ENCODE measurements around the gene SFT2D1. TPM values are rescaled to one million over a fixed set of nuclear protein-coding genes. Genes with fewer than 3 reads are reported as not detected.
"Not testable (repeated sequence)": the region's sequence is repeated elsewhere in the genome, so short reads cannot be mapped to it uniquely, and the experiment has no call there.

Gene SFT2D1
- total RNA-seq = 19.3 TPM
- long read RNA-seq, transcript SFT2D1-201 (8 exons, 1,079 nt) = major isoform, 37 of 41 reads
- long read RNA-seq, partial matches to known transcripts = 0 of 41 reads
- long read RNA-seq, other reads (novel, unspliced or antisense) = 4 of 41 reads

DNA sequence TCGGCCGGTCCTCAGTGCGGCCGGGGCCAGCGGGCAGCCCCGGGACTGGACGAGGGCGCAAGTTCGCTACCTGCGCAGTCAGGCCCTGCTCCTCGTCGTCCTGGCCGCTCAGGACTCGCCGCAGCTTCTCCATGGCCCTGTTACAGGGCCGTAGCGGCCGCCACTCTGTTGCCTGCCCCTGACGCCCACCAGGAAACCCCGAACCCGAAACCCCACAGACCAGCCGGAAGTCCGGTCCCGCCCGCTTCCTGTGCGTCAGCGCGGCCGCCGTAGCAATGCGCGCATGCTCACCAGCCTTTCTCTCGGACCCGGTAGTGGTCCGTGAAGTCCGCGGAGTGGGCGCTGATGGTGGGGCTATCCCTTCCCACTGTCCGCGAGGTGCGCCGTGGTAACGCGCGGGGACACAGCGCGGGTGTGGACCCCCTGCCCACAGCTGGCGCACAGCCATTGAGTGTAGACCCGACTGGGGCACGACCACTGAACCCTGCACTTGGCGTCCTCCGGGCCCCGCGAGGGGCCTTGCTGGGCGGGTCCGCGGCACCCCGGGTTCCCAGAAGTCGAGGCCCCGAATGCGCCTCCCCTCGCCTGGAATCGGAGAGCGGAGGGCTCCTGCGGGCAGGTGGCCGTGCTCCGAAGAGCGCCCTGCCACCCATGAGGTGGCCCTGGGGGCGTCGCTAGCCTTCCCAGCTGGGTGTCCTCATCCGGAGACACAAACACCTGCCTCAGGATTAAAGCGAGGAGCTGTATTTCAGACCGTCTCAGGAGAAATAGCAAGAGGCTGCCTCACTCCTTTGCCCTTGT, at the start of gene SFT2D1:
Gene SFT2D1, minus strand, starts transcription at position 197 of the 801 bp plus-strand sequence. Its CDS starts 64 bp downstream, at position 133.
- Histone ChIP-seq H3K27ac (replicated peaks) (peak within 1 kb of the TSS; percentile 92), H3K4me3 (peak within 1 kb of the TSS; percentile 88), H3K36me3 (peaks cover under 1% of the 10 kb centered on the region), H3K9me3 (replicated peaks) (no peaks in the 10 kb centered on the region), H3K27me3 (ENCODE audit: low read depth) (no peaks in the 10 kb centered on the region), H3K4me1 (peaks cover 57% of the 10 kb centered on the region)
- intact Hi-C loops (cut with micrococcal nuclease) = no loop called here
- TF ChIP-seq, protein P1, sequence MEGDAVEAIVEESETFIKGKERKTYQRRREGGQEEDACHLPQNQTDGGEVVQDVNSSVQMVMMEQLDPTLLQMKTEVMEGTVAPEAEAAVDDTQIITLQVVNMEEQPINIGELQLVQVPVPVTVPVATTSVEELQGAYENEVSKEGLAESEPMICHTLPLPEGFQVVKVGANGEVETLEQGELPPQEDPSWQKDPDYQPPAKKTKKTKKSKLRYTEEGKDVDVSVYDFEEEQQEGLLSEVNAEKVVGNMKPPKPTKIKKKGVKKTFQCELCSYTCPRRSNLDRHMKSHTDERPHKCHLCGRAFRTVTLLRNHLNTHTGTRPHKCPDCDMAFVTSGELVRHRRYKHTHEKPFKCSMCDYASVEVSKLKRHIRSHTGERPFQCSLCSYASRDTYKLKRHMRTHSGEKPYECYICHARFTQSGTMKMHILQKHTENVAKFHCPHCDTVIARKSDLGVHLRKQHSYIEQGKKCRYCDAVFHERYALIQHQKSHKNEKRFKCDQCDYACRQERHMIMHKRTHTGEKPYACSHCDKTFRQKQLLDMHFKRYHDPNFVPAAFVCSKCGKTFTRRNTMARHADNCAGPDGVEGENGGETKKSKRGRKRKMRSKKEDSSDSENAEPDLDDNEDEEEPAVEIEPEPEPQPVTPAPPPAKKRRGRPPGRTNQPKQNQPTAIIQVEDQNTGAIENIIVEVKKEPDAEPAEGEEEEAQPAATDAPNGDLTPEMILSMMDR (IDR thresholded peaks at IDR 0.05; ENCODE audit: borderline replicate concordance) = no peak
- DNase-seq = peak; percentile 89

DNA sequence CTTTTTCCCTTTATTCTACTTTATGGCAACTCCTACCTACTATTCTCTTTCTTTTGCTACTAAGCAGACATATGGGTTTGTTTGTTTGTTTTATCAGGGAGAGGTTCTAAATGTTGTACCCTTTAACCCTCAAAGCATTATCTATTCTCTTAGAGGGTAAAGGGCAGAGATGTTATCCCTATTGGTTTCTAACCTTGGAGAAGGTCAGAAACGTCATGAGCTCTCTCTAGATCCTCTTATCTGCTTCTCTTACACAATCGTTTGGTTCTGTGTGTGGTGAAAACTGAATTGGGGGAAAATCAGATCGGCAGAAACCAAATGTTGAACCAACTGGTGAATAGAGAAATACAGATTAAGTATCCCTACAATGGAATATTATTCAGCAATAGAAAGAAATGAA, 46.8 kb upstream of the SFT2D1 start:
- no peak overlapping the region for H3K27ac ChIP-seq (replicated peaks)
- H3K27me3 ChIP-seq (ENCODE audit: low read depth) = peaks cover 9% of the 10 kb centered on the region
- intact Hi-C loops (cut with micrococcal nuclease) = loop anchor here (10.0 kb wide), 1 partner anchor 64 kb away; no protein-coding TSS in a partner anchor
- H3K4me3 ChIP-seq = no peak overlapping the region
- TF ChIP-seq, protein P1 (IDR thresholded peaks at IDR 0.05; ENCODE audit: borderline replicate concordance) = no peak
- H3K9me3 ChIP-seq (replicated peaks) = no peaks in the 10 kb centered on the region
- H3K36me3 ChIP-seq = no peaks in the 10 kb centered on the region
- H3K4me1 ChIP-seq = peaks cover 2% of the 10 kb centered on the region
- no peak for DNase-seq

DNA sequence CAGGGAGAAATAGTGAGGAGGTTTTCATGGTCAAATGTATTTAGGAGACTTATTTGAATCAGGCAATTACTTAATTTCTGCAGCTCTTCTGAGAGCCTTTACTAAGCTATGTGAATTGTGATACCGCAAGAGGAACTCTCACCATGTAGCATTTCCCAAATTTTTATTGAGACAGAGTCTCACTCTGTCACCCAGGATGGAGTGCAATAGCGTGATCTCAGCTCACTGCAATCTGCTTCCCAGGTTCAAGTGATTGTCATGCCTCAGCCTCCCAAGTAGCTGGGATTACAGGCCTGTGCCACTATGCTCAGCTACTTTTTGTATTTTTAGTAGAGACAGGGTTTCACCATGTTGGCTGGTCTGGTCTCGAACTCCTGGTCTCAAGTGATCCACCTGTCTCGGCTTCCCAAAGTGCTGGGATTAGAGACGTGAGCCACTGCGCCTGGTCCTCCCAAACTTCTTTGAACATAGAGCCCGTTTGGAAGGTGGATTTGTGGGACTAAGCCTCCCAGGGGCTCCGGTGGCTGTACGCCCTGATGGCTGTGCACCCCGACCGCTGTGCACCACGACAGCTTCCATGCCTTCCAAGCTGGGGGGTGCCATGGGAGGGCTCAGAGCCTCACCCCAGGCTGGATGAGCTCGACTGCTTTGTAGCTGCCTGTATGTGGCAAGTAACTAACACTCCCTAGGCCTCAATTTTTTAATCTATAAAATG, 46.1 kb upstream of the SFT2D1 start:
- intact Hi-C loops (cut with micrococcal nuclease) = loop anchor here (10.0 kb wide), 1 partner anchor 64 kb away; no protein-coding TSS in a partner anchor
- TF ChIP-seq, protein P1 (IDR thresholded peaks at IDR 0.05; ENCODE audit: borderline replicate concordance) = no peak
- no peak for DNase-seq
- Histone ChIP-seq H3K4me1 (peaks cover 9% of the 10 kb centered on the region), H3K27me3 (ENCODE audit: low read depth) (peaks cover 5% of the 10 kb centered on the region), H3K4me3 (no peak overlapping the region), H3K9me3 (replicated peaks) (no peaks in the 10 kb centered on the region), H3K36me3 (no peaks in the 10 kb centered on the region), H3K27ac (replicated peaks) (no peak overlapping the region)

DNA sequence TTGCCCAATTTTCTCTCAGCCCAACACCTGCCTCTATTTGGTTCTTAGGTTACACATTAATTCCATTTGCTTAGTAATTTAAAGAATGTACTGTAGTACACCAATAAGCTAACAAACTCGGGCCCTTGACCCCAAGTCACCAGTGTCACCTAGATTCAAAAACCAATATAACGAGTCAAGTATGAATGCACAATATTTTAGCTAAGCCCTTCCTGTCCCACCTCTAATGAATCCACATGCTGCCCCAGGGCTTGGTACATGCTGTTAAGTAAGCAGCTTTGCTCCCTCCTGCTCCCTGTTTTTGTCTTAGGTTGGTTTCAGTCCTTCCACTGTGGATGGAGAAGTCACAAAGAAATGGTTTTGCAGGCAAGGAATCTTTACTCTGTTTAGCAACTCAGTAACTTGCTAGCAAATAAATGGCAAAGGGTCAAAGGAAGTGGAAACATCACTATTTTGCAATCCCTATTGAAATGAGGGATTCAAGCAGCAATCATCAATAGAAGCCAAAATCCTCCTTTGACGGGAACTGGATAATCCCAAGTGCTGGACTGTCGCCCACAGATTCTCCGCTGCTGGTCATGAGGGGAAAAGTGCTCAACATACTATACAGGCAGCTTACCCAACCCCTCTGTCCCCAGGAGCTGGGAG, 45.4 kb upstream of the SFT2D1 start:
- Histone ChIP-seq H3K4me3 (no peak overlapping the region), H3K36me3 (no peaks in the 10 kb centered on the region), H3K9me3 (replicated peaks) (no peaks in the 10 kb centered on the region), H3K27me3 (ENCODE audit: low read depth) (peaks cover 1% of the 10 kb centered on the region), H3K27ac (replicated peaks) (no peak overlapping the region), H3K4me1 (peaks cover 14% of the 10 kb centered on the region)
- TF ChIP-seq, protein P1 (IDR thresholded peaks at IDR 0.05; ENCODE audit: borderline replicate concordance) = no peak
- DNase-seq = no peak
- intact Hi-C loops (cut with micrococcal nuclease) = loop anchor here (10.0 kb wide), 1 partner anchor 63 kb away; no protein-coding TSS in a partner anchor

DNA sequence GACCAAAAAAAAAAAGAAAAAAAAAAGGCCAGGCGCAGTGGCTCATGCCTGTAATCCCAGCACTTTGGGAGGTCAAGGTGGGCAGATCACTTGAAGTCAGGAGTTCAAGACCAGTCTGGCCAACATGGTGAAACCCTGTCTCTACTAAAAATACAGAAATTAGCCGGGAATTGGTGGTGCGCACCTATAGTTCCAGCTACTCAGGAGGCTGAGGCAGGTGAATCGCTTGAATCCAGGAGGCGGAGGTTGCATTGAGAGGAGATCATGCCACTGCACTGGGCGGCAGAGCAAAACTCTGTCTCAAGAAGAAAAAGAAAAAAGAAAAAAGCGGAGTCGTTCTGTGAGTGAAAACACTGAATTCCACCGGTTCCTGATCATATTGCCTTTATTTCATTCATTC, 44.8 kb upstream of the SFT2D1 start:
- H3K9me3 ChIP-seq (replicated peaks); H3K4me3 ChIP-seq; H3K36me3 ChIP-seq; H3K27me3 ChIP-seq (ENCODE audit: low read depth); H3K27ac ChIP-seq (replicated peaks); DNase-seq: not testable (repeated sequence)
- H3K4me1 ChIP-seq = peaks cover 20% of the 10 kb centered on the region
- intact Hi-C loops (cut with micrococcal nuclease) = loop anchor here (10.0 kb wide), 1 partner anchor 62 kb away; no protein-coding TSS in a partner anchor

Data from left ventricle myocardium inferior (tissue), 1 donor.